GM21723 (cell line): ENCODE data around the gene TM4SF20.

Experiments
- ATAC-seq: cut with Tn5 transposase; IDR thresholded peaks from one replicate; pipeline ENCODE4 v1.9.1; 2021; ENCODE audit warnings: mild to moderate bottlenecking, moderate library complexity; ENCODE audit not compliant: unreplicated experiment

TM4SF20 gene, protein sequence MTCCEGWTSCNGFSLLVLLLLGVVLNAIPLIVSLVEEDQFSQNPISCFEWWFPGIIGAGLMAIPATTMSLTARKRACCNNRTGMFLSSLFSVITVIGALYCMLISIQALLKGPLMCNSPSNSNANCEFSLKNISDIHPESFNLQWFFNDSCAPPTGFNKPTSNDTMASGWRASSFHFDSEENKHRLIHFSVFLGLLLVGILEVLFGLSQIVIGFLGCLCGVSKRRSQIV

DNA sequence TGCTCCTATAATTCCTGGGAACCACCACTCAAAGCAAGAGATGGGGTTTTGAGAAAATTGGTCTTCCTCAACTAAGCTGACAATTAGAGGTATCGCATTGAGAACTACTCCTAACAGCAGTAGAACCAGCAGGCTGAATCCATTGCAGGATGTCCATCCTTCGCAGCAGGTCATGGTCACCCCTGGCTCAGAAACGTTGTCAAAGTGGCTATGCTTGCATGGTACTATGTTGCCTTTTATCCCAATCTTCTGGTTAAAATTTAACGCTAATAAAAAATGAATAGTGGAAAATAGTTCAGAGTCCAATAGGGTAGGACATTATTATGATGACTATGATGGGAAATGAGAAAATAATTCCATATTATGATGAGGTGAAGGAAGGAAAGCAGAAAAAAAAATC, at the start of gene TM4SF20:
Gene TM4SF20, minus strand, starts transcription at position 212 of the 400 bp plus-strand sequence. Its CDS starts 38 bp downstream, at position 174.
- ATAC-seq, result no peak

DNA sequence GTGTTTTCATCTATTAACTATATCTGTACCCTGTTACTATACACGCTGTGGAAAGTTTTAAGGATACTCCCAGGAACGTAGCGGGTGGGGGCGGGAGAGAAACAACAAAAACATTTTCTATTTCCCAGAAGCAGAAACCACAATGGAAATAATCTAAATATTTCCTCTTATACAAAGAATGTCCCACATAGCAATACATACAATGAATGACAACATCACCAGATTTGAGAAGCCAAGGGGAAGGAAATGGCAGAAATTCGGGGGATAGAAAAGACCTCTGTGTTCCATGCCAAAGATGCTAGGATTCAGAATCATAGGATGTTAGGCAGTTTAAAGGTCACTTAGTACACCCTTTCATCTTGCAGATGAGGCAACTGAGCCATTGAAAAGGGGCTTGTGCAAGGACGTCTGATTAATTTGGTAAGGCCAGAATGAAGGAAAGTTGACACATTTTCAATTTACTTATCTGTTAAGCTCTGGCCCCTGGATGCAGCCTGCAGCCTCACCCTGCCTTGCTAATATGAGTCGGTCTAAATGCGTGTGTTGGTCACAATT, 49.7 kb upstream of the TM4SF20 start:
- ATAC-seq, result no peak

DNA sequence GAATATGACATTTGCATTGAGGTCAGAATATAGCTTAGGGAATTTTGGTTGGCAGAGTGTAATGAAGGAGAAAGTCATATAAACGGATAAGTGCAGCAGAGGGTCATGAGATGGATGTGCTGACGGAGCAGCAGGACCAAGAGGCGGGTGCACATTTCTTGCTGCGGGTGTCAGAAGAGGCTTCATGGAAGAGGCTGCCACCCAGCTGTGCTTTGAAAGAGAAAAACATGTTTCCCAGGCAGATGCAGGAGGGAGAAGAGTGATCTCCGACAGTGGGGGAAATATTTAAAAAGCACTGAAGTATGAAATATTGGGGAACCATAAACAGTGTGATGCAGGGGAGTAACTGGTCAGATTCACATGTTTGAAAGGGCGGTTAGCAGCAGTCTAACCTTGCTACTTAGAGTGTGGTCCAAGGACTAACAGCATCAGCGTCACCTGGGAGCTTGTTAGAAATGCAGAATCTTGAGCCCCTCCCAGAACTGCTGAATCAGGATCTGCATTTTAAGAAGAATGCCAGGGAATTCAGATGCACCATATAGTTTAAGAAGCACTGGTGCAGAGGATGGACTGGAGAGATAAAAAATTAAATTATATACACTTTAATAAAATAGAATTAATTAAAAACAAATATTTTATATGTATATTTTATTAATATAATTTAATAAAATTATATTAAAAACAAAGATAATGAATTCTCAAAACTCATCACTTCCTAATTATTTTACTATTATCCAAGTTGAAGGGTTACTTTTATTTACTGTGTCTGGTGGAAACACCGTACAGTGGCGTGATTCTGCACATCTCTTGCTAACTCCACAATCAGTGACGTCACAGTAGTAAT, 44.8 kb upstream of the TM4SF20 start:
- no peak for ATAC-seq

DNA sequence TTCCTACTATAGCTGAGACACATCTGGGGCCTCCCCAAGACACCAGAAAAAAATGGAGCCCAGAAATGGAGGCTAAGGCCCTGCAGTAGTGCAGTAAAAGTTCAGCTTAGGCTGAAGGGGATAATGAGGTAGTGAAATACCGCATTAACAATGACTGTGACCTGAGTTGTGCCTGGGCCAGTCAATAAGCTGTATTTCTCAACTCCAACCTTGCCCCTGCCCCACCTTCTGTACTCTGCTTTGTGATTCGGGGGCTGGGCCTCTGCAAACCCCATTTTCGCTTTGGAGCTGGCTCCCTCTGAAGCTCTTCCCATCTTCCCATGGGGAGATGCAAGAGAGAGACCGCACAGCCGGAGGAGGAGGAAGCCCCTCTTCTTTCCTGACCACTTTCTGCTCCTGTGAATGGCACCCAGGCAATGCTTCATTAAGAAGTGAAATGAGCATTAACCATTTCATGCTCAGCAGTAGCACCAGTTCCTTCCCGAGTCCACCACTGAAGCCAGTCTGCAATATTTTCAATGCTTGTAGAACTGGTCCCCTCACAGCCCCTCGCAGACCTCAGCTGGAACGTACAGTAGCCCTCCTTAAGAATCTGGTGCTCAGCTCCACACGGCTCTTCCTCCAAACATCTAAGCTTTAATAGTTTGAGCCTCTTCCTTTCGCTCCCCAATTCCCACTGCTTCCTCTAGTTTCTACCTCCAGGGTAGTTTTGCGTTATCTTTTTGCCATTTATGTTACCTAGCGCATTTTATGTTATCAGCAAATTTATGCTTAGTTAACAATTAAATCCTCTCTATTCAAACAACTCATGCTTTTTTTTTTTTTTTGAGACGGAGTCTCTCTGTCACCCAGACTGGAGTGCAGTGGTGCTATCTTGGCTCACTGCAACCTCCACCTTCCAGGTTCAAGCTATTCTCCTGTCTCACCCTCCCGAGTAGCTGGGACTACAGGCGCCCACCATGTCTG, 41.3 kb upstream of the TM4SF20 start:
- ATAC-seq, result no peak

DNA sequence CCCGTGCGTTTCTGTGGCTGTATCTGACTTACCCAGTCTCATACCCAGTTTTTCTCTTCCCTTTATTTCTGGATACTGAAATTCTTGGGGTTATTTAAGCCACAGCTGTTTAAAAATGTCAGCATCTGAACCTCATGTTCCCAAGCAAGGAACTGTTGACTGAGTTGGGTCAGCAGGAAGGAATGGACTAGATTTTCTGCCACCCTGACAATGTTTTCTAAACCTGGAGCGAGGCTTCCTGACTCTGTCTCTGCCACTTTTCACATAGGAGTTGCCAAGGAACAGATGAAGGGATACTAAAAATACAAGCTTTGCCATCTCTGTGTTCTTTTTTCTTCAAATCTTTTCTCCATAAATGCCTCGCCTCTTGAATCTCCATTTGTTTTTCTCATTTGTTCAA, 37.6 kb upstream of the TM4SF20 start:
- no peak for ATAC-seq

DNA sequence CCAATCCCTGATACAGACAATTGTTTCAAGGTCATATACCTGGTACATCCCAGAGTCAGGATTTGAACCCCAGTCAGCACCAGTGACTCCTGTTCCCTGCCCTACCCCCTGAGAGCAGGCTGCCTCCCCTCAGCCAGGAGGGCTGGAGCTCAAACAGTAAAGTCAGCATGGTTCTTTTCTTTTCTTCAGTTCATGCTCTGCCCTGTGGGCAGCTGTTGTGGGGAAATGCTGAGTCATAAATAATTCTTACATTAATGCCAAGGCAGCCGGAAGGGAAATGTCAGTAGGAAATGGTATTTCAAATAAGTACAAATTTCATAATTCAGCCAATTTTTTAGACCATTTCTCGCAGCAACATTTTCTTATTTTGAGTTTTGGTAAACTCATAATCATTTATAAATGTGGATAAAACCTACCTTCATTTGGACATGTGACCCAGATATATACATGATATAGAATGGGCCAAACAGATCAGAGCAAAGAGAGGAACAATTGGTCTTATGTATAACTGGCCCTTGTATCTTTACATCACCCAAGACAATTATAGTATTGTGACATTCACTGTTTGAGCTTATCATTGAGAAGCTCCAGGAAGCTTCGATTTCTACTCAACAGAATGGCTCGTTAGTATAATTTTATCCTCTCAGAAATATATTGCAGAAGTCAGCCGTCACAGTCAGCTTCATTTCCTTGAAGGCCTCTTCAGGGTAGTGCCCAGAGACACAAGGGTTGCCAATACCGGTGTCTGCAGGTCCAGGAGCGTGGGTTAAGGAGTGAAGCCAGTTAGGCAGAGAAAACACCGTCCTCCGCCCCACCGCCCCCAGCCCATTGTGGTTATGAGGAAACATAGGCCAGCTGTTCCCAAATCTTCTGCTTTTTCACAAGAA, 36.7 kb upstream of the TM4SF20 start:
- ATAC-seq, result no peak

DNA sequence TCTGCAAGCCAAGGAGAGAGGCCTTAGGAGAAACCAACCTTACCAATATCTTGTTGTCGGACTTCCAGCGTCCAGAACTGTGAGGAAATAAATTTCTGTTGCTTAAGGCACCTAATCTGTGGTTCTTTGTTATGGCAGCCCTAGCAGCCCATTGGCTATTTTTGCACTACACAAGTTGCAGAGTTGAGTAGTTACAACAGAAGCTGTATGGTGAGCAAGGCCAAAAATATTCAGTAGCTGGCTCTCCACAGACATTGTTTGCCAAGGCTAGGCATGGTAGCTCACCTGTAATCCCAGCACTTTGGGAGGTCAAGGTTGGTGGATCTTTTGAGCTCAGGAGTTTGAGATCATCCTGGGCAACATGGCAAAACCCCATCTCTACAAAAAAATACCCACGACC, 35.7 kb upstream of the TM4SF20 start:
- ATAC-seq, result no peak

DNA sequence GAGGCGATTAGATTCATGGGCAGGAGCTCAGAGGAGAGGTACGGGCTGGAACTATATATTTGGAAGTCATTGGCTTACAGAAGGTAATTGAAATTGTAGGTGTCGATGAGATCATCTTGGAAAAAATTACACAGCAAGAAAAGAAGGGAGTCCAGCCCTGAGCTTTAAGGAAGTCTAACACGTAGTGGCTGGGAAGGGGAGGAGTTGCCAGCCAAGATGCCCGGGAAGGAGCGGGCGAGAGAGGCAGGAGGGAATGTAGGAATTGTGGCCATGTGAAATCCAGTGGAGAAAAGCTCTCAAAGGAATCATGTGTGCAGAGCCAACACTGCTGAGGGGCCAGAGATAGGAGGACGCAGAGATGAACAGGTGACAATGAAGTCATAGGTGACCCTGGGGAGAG, 34.3 kb upstream of the TM4SF20 start:
- no peak for ATAC-seq

DNA sequence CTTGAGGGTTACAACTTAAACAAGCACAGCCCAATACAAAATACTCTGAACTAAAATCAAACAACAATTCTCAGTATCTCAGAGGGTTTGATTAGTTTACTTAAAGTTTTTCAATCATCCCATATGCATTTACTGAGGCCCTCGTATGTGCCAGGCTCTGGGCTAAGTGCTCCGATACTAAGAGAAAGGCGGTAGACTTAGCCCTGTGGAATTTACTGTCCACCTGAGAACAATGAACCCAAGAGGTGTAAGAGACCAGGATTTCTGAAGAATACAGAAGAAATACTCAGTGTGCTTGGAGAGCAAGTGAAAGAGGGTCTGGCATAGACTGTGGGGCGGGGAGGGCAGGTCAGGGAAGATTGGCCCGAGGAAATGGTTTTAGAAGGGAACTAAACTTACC, 33.8 kb upstream of the TM4SF20 start:
- ATAC-seq, result no peak

DNA sequence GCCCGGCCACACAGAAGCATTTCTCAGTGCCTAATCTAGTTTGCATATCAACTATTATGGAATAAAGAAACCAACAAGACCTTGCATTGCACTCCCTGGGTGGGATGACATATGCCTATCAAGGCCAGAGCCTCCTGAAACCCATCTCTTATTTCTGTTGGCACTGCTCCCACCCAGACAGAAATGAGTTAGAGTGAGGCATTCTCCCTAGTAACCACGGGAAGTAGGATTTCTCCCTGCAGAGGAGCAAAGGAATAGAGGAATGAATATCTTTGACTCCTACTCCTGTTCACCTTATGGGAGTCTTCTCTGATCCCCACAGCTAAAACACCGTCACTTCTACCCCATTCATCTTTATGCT, 32.9 kb upstream of the TM4SF20 start:
- ATAC-seq, result no peak

DNA sequence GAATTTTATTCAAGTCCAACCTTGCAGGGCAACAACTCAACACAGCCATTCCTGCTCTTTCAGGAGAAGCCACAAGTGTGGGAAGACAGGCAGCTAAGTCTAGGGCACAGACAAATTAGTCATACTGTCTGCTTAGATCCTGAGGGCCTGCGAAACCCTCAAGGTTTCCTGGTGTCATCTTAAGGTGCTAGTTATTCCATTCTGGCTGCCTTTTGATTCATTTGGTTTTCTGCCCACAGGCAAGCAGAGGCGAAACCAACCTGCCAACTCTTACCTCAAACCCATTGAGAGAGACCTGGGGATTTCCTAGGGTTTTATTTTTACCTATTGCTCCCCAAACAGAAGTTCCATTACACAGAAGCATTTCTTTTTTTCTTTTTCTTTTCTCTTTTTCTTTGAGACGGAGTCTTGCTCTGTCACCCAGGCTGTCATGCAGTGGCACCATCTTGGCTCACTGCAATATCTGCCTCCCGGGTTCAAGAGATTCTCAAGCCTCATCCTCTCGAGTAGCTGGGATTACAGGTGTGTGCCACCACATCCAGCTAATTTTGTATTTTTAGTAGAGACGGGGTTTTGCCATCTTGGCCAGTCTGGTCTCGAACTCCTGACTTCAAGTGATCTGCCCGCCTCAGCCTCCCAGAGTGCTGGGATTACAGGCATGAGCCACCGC, 32.3 kb upstream of the TM4SF20 start:
- peak; percentile 73 for ATAC-seq

DNA sequence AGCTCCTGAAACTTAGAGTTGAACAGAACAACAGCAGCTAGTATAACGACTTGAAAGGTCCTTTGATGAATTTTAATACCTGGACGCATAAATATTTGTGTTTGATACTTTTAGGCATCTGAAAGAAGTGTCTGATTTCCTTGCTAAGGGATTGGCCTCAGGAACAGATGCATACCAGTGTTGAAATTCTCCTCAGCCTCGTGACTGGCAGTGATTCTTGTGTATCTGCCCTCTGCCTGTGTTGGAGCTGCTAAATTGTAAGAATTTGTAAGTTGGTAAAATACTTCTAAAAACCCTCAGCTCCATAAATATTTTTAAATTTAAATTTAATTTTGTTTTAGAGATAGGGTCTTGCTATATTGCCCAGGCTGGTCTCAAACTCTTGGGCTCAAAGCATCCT, 31.1 kb upstream of the TM4SF20 start:
- no peak for ATAC-seq

DNA sequence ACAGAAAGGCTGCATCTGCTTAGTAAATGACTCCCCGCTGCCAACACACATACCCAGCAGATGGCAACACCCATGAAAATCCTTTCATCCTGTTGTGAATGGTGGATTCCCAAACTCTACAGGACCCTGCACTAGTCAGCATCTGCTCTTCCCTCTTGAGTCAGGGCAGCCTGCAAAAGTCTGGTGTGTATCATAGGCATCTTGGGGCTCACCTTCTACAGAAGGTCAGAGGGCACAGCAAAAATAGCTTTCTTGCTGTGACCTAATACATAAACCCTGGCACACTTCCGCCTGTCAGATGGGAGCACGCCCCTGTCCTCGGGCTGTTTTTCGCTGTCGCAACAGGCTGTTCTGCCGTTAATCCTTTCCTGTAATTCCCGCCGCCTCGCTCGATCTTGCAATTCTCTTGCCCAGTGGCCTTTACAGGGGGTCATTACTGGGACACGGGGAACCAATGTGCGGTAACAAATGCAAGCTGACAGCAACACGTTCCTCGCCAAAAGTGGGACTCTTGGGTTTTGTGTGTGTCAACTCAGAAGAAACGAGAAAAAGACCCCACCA, 28.6 kb upstream of the TM4SF20 start:
- no peak for ATAC-seq

DNA sequence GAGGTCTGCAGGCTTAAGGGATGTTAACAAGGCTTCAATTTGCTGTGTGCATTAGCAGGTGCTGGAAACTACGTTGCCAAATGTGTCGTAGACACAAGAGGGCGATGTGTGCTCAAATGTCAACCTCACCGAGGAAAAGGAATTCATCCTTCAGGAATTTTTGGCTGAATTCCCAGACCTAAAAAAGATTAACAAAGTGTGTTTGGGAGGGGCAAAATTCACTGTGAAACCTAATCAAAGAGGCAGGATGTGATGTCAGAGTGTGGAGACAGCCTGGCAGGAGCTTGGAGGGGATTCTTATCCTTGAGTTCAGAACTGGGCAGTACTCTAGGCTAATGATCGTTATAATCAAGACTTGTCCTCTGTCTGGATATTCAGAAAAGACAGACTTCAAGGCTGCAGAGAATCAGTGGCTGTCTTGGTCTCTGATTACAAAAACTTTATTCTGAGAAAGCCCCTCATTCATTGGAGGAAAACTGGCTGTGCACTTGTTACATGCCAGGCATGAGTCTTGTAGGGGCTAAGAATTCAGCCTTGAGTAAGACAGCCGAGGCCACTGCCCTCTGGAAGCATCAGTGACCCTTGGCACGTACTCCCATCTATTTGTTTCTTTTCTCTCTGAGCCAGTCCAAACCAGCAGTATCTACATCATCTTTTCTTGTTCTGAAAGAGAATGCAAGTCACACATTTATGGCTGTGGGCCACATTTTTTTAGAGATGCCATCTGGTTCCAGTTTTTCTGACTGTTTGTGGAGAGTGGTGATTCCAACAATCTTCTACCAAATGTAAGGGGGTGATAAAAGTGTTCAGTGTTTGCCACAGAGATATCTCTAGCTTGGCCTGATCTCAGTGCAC, 27.3 kb upstream of the TM4SF20 start:
- ATAC-seq, result peak; percentile 63

DNA sequence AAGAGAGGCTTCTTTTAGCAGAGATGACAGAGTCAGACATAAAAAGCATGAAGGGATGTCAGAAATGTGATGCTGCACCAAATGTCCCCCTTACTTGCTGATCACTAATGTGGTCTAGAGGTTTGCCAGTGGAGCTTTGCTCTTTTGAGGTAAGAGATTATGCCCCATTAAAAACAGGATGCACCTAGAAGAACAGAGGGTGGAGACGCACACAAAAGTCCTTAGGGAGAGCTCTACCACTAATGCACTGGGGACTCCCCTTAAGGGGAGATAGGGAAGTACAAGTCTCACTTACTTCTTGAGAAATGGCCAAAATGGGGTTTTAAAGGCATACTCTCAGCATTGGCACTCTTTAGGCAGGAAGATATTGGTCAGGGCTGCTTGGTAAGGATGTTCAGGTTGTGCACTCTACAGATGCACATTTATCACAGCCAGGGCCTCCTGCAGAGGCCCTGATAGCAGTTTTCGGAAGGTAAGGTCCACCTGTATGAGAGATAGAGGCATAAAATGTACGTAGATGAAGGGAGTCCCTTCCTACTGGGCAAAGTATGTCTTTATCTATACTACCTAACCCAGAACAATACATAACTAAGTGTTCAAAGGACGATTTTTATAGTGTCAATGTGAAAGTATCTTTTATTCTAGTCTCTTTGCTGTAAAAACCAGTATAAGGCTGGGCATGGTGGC, 25.6 kb upstream of the TM4SF20 start:
- no peak for ATAC-seq

DNA sequence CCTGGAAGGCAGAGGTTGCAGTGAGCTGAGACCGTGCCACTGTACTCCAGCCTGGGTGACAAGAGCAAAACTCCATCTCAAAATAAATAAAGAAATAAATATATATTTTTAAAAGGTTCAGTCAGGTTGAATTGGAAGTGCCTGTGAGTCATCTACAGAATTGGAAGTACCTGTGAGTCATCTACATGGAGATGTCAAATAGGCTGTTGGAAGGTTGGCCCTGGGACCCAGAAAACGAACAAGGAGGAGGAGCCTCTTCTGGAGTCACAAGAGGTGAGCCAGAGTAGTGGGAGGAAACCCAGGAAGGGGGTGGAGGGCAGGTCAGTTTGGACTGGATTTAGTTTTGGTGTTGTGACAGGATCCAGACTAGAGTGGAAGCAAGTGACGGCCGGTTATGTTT, 23.9 kb upstream of the TM4SF20 start:
- ATAC-seq, result no peak

DNA sequence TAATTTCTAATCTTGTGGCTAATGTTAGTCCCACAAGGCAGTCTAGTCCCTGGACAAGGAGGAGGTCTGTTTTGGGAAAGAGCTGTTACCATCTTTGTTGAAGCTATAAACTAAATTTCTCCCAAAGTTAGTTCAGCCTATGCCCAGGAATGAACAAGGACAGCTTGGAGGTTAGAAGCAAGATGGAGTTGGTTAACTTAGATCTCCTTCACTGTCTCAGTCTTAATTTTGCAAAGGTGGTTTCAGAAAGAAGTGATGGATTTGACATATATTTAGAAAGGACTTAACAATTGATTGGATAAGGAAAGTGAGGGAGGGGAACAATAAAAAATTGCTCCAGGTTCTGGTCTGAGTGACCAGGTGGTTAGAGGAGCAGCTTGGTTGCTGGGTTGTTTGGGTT, 23.2 kb upstream of the TM4SF20 start:
- no peak for ATAC-seq

DNA sequence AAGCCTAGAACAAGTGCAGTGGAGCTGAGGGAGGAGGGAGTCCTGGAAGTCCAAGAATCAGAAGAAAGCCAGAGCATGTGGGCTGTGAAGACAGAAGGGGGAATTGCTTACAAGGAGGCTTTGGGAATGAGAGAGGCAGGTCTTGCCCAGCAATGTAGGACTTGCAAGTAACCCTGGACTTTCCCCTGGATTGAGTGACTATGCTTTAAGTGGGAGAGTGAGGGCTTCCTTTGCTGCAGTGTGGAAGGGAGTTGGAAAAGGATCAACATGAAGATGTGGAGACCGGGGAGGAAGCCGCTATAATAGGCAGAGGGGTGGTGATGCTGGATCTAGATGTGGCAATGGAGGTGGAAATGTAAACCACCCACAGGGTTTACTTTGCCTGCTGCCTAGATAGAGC, 22.4 kb upstream of the TM4SF20 start:
- no peak for ATAC-seq
